Dermis microvascular lymphatic vessel endothelial cell (primary cell): ENCODE data around the gene ZDHHC11. TPM values are rescaled to one million over a fixed set of nuclear protein-coding genes. Genes with fewer than 3 reads are reported as not detected.
"Not testable (repeated sequence)": the region's sequence is repeated elsewhere in the genome, so short reads cannot be mapped to it uniquely, and the experiment has no call there.

Experiments used
- DNase-seq, 2 donors: peaks; one replicate each; pipeline versions ENCODE4 v3.0.0 to v3.0.0-alpha.2; 2010; ENCODE audit warnings: low read depth in 2 of 2
- total RNA-seq: library from RNA; depleted of rRNA; stranded (reverse); fragments of >200 nt; gene quantifications from 2 replicates; pipeline ENCODE4 v1.2.1, GENCODE V29; 2014

ZDHHC11 gene
- total RNA-seq, 1 donor from 2014 or later, result 0.26 TPM

DNA sequence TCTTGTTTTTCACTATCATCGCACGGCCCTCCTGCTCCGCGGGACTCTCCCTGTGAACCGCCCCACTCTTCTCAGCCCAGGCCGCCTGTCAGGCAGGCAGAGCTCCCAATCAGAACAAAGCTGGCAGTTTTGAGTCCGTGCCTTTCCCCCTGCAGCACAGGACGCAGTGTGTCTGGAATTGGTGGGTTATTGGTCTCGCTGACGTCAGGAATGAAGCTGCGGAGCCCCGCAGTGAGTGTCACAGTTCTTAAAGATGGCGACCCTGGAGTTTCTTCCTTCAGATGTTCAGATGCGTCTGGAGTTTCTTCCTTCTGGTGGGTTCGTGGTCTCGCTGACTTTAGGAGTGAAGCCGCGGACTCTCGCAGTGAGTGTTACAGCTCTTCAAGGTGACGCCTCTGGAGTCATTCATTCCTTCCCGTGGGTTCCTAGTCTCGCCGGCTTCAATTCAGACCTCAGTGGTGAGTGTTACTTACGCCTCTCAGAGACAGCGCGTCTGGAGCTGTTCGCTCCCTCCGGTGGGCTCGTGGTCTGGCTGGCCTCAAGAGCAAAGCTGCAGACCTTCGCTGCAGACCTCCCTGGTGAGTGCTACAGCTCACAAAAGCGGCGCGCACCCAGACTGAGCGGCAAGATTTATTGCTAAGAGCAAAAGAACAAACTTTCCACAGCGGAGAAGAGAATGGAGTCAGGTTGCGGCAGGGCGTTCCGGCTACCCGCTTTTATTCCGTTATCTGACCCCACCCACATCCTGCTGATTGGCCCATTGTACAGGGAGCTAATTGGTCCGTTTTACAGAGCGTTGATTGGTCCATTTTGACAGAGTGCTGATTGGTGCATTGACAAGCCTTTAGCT is 73.7 kb downstream of the ZDHHC11 start:
- DNase-seq, result no peak

DNA sequence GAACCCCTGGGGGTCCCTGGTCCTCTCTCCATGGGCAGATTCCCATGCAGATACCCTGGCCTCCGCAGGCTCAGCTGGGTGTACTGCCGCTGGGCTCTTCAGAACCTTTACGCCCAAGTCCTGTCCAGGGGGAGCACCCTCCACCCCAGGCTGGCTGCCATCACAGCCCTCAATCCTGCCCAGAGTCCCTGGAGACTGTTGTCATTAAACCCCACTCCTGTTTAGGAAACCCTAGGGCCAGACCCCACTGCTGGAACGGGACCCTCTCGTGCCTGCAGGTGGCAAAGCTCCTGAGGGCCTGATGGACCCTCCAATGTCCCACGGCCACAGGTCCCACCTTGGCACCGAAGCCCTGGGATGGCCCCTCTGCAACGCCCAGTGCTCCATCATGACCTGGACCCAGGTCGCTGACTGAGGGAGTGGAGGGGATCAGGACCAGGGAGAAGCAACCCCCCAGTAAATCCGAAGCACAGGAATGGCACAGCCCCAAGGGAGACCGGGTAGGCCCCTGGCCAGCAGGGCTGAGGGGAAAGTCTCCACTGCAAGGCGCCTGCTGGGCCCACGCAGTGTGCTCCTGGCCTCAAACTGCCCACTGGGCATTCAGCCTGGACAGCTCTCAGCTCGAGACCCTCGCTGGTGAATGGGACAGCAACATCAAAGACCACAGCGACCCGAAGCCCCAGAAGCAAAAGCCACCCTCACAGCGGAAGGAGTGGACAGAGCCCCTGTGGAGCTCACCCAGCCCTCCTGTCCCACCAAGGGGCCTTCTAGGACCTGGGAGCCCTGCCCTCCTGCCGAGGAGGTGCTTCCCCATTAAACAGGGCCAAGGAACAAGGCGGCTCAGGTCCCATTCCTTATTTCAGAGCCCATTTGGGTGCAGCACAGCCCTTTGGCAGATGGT is 74.6 kb downstream of the ZDHHC11 start:
- DNase-seq, result no peak

DNA sequence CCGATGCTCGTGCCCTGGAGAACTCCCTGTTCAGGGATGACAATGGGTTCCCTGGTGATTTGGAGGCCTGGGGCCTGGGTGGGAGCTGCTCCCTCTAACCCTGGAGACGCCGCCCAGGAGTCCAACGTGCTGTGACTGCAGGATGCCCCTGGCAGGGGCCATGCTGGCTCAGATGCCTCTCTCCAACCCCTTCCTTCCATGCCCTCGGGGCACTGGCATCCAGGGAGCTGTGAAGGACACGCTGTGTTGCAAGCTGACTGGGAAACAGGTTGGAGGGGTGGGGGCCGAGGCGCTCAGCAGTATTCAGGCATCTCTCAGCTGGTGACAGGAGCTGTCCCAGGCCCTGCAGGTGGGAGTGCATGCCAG is 75.2 kb downstream of the ZDHHC11 start:
- not testable (repeated sequence) for DNase-seq

DNA sequence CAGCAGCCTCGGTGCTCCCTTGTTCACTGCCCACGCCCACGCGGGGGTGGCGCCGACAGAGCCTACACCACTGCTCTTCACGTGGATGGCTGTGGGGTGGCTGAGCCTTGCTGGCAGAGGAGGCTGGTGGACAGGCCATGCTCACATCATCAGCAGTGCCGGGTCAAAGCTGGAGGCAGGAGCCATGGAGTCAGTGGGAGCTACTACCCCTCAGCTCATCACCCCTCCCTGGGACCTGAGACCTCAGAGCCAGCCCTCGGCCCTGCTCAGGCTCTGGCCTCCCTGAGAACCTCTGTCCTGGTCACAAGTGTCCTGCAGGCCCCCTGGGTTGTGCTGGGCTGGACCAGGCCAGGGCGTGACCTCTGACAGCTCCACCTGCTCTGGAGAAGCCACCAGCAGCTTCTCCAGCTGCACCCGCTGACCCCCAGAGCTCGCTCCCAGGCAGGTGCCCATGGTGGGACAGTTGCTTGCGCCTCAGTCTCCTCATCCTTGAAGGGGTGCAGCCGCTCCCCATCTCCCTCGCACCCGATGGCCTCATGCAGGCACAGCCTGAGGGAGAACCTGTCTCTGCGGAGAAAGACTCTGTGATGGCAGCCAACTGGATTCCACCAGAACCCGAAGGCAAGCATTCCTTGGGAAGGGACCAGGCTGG is 75.8 kb downstream of the ZDHHC11 start:
- DNase-seq, result not testable (repeated sequence)

DNA sequence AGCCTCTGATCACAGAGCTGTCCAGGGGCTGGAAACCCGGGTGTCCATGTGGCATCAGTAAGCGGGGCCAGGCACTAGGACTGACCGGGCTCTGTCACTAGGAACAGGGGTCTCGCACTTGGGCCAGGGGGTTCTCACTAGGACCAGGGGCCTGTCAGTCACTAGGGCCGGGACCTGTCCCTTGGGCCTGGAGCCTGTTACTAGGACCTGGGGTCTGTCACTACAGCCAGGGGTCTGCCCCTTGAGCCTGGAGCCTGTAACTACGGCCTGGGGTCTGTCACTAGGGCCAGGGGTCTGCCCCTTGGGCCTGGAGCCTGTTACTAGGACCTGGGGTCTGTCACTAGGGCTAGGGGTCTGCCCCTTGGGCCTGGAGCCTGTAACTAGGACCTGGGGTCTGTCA is 76.5 kb downstream of the ZDHHC11 start:
- DNase-seq, result not testable (repeated sequence)

DNA sequence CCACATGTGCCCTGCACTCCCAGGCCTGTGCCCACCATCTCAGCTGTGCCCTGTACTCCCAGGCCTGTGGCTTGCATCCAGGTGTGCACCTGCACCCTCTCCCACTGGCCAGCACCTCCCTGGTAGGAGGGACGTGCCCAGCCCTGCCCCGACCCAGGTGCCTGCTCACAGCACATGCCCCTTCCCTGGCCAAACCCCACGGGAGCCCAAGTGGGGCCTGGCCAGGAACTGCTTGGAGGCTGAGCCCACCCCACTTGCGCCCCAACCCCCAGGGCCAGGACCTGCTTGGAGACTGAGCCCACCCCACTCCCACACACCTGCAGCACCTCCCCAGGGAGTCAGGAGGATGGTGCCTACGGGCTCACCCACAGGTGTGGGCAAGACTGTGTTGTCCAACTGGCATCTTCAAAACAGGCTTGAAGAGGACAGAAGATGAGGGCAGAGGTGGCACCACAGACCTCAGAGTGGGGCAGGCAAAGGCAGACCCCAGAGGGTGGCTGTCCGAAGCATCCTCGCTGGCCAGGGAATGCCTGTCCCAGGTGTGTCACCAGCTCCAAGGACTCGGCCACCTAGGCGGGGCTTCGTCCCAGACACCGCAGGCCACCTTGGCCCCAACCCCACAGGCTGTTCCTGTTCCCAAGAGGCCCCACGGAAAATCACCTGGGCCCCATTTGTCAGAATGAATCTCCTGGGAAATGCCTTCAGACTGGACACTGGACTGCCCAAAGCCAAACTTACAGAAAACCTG is 77.1 kb downstream of the ZDHHC11 start:
- no peak for DNase-seq

DNA sequence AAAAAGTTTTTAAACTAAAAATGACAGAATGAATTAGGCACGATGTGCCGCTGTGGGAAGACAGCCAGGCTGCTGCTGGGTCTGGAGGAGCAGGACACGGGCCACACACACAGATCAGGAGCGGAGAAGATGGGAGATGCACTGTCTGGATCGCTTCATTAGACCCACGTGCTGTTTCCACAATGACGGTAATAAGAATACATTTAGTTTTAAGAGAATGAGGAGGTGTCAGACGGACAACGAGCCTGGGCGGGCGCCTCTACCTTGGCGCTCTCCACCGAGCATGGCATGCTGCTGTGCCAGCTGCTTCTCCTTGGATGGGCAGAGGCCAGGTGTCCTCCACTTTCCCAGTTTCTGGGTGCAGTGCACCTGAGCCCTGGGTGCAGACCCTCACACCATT is 77.9 kb downstream of the ZDHHC11 start:
- DNase-seq, result not testable (repeated sequence)

DNA sequence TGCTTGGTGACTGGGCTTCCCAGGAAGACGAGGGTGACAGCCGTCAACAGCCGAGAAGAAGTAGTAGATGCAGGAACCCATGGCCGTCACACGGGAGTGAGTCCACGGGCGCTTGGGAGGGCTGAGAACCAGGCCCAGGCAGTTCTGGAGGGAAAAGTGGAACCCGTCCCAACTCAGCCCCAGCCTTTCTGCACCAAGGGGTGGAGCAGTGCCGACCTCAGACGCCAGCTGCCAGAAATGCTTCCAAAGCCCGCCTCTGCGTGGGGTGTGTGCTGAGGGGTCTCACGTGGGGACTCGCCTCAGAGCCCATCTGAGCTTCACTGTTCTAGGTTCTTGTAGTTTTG is 78.3 kb downstream of the ZDHHC11 start:
- not testable (repeated sequence) for DNase-seq

DNA sequence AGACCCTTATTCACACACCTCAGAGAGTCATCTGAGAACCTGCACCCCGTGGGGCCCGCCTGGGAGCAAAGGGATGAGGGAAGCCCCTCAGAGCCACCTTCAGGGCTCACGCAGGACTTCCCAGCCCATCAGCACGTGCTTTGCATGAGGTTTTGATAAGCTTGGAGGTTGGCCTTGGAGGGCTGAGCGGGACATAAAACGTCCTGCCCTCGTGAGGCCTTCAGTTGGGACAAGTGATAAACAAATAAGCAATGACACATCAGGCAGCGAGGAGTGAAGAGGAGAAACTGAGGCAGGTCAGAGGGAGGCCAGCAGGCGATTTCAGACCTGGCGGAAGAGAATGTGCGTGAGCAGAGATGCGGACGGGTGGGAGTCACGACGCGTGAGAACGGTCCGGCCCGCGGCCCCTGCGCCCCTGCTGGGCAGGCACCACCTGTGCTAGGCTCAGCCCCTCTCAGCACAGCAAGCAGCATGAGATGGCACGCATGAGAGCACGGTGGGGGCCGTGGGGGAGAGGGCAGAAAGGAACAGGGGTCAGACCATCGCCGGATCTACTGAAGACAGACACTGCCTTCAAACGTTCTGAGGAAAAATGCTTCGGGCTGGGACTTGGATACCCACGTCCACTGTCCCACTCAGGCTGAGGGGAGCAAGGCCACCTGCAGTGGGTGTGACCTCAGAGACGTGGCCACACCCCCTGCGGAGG is 78.8 kb downstream of the ZDHHC11 start:
- not testable (repeated sequence) for DNase-seq

DNA sequence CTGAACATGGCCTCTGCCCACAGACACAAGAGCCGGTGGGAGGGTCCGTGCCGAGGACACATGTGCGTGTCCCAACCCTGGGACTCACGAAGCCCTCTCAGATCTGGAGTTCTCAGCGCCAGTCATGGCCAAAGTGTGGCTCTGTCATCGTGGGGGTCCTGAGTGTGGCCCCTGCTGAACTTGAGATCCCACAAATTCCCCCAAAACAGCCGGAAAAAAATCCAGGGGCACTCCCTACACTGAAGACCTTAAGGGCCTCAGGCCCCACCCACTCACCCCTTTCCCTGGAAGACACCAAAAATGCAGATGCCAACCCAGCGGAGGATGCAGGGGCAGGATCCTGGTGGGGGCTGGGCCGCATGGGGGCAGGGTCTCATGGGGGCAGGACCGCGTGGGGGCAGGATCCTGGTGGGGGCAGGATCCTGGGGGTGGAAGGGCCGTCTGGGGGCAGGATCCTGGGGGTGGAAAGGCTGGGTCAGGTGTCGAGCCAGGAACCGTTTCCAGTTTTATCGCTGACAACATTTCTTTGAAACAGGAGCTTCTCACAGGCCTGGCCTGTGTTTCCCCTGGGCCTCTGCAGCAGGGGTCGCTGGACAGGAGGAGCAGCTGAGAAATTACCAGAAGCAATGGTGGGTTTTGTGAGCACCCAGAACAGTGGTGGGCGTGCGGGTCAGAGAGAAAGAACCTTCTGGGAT is 79.6 kb downstream of the ZDHHC11 start:
- not testable (repeated sequence) for DNase-seq

DNA sequence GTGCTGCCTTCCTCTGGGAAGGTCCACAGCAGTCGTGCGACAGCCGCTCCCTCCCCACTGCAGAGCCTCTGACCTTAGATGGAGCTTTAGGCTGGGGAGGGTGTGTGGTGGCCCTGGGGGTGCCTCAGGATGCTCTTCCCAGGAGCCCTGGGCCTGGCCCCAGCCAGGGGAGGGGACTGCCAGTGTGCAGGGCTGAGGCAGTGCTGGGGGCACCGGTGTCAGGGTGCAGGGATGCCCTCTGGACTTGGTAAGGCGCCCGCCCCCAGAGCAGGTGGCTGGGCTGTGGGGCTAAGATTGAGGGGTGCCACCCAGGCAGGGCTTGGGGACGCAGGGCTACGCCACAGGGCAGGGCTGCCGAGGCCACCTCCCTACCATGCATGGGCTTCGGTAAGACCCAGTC is 80.2 kb downstream of the ZDHHC11 start:
- DNase-seq, result not testable (repeated sequence)

DNA sequence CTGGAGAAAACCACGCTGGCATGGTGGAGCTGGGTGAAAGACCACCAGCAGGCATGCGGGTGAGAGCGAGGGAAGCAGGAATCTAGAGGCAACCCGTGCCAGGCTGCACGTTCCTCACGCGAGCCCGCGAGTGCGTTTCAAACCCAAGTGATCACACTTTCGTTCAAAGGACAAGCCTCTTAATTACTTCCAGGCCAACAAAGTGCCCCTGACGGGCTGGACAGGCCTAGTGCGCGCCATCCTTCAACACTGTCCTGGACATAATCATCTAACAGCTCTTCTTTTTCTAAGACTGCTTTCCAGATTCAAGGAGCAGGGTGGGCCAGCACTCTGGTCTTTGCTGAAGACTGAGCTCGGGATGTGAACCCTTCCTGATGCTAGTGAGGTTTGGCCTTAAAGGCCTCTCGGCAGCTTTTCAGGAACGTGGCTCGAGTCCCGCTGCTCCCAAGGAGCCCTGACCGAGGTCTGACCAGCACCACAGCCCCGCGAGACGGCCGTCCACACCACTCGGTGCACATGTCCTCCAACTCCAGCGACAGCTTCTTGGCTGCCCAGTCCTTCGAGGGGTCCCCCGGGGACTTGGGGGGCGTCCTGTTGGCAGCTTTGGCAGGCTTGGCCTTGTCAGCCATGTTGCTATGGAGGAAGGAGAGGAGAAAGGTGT is 81.2 kb downstream of the ZDHHC11 start:
- DNase-seq, result not testable (repeated sequence)

DNA sequence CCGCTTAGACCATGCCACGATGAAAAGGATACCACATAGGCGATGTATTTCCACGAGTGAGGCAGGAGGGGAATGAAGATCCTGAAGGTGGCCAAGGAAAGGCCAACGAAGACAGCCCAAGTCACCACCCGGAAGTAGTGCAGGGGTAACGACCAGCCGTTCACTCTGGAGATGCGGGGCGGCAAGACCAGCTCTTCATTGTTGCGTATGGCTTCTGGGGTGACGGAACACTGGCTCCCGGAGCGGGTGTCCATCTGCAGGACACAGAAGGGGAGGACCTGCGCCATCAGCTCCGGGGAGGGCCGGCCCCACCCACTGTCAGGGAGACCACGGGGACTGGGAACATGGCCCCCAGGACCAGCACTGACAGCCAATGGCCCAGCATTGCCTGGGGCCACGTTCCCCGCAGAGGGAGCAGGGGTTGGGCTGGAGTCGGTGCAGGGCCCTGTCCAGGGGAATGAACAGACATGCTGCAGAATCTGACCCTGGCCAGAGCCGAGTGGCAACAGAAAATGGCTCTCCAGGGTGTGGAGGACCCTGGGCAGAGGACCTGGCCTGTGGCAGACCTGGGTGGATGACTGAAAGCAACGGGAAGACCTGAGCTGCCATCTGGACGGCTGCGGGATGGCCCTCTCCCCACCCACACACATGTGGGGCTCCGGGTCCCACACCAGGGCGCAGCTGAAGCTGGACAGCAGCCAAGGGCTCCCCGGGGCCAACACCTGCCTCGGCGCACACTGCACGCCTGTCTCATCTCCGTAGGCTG is 83.9 kb downstream of the ZDHHC11 start:
- no peak for DNase-seq

DNA sequence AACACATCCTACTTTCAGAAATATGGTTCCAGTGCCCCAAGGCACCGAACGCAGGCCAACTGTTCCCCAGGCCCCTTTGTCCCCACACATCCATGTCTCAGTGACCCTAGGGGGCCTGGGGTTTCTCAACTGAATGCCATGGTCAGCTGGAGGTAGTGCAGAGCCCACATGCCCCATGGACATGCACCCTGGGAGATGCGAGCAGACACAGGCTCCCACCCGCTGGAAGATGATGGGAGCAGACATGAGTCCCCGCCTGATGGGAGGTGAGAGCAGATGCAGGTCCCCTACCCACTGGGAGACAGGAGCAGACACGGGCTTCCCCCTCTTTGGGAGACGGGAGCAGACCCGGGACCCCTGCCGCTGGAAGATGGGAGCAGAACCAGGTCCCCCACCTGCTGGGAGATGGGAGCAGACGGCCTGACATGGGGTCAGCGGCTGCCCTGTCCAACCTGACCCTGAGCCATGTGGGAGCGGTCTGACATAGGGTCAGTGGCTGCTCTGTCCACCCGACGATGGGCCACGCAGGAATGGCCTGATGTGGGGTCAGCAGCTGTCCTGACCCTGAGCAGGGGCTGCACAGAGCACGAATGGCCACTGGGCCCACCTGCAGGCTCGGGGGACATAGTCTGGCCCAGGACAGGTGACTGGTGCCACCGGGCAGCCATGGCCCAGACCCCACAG is 84.7 kb downstream of the ZDHHC11 start:
- DNase-seq, result no peak

DNA sequence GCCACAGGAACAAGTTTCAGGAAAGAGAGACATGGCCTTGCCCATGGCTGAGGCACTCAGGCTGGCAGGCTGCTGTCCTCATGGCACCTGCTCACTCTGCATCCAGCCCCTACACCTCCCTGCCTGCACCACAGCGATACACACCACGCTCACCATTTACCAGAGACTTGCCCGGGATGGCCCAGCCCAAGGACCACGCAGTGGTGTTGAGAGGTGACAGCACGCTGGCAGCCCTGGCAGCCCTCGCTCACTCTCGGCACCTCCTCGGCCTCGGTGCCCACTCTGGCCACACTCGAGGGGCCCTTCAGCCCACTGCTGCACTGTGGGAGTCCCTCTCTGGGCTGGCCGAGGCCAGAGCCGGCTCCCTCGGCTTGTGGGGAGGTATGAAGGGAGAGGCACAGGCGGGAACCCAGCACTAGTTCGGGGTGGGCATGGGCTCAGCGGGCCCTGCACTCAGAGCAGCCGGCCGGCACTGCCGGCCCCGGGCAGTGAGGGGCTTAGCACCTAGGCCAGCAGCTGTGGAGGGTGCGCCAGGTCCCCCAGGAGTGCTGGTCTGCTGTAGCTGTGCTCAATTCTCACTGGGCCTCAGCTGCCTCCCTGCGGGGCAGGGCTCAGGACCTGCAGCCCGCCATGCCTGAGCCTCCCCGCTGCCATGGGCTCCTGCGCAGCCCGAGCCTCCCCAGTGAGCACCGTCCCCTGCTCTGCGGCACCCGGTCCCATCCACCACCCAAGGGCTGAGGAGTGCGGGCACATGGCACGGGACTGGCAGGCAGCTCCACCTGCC is 86.6 kb downstream of the ZDHHC11 start:
- no peak for DNase-seq

DNA sequence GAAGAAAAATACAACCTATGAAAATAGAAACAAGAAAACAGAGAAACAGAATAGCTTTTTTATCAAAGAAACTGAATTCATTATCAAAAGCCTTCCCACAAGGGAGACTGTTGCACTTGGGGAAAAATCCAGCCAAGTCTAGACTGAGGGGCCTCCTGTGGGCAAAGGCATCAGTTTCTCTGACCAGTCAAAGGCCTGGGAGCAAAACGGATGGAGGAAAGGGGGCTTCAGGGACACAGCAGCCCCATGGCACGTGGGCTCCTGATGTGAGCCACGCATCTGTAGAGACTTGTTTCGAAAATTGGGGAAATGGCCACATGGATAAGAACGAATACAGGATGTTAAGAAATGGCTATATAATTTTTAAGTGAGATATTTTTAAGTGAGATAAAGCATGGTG is 87.4 kb downstream of the ZDHHC11 start:
- no peak for DNase-seq

DNA sequence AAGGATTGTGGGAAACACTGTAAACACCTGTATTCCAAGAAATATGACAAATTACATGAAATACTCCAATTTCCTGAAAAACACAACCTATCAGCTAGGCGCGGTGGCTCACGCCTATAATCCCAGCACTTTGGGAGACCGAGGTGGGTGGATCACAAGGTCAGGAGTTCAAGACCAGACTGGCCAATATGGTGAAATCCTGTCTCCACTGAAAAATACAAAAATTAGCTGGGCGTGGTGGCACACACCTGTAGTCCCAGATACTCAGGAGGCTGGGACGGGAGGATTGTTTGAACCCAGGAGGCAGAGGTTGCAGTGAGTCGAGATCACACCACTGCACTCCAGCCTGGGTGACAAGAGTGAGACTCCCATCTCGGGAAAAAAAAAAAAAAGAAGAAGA is 87.8 kb downstream of the ZDHHC11 start:
- not testable (repeated sequence) for DNase-seq
